ENCODE measurements around the gene NAALADL2. TPM values are rescaled to one million over a fixed set of nuclear protein-coding genes. Genes with fewer than 3 reads are reported as not detected.

NAALADL2 gene
- total RNA-seq, 1 experiment from 2014 or later, result 12.8 TPM

GRCh38 chr3:175713268-175713667 lies 854.1 kb downstream of the NAALADL2 start:
- Histone ChIP-seq H3K4me3 (no peak overlapping the region), H3F3A (ENCODE audit: insufficient read depth, low read depth) (no peaks in the 10 kb centered on the region), H3K4me2 (no peak overlapping the region), H3K27me3 (ENCODE audit: insufficient read depth, low read depth) (no peaks in the 10 kb centered on the region), H4K20me1 (ENCODE audit: insufficient read depth) (no peaks in the 10 kb centered on the region), H3K9me3 (ENCODE audit: insufficient read depth, low read depth) (no peaks in the 10 kb centered on the region), H3K79me2 (ENCODE audit: low read depth) (no peaks in the 10 kb centered on the region), H3K9me2 (ENCODE audit: insufficient read depth) (no peaks in the 10 kb centered on the region), H3K27ac (no peak overlapping the region), H3K4me1 (replicated peaks; ENCODE audit: insufficient read depth) (no peaks in the 10 kb centered on the region), H2AFZ (no peak overlapping the region), H3K36me3 (ENCODE audit: low read depth) (no peaks in the 10 kb centered on the region)
- ChIA-PET POLR2A (ENCODE audit: unreplicated experiment) (no interaction called here), CTCF (no interaction called here)
- intact Hi-C loops (cut with micrococcal nuclease; ENCODE audit: unreplicated experiment), result no loop called here
- DNase-seq, result no peak
- no peak for TF ChIP-seq CTCF (conservative IDR thresholded peaks at IDR 0.05)
- TF ChIP-seq EZH2 (IDR thresholded peaks at IDR 0.05; ENCODE audit: low read depth), result no peak
- no TSS peak for BruUV-seq (replicated peaks)

GRCh38 chr3:175716446-175716845 lies 857.3 kb downstream of the NAALADL2 start:
- no peaks in the 10 kb centered on the region for H3F3A ChIP-seq (ENCODE audit: insufficient read depth, low read depth)
- no peaks in the 10 kb centered on the region for H3K4me1 ChIP-seq (replicated peaks; ENCODE audit: insufficient read depth)
- intact Hi-C loops (cut with micrococcal nuclease; ENCODE audit: unreplicated experiment), result no loop called here
- H3K9me2 ChIP-seq (ENCODE audit: insufficient read depth), result no peaks in the 10 kb centered on the region
- no peaks in the 10 kb centered on the region for H3K9me3 ChIP-seq (ENCODE audit: insufficient read depth, low read depth)
- DNase-seq, result no peak
- no peaks in the 10 kb centered on the region for H3K79me2 ChIP-seq (ENCODE audit: low read depth)
- no peaks in the 10 kb centered on the region for H4K20me1 ChIP-seq (ENCODE audit: insufficient read depth)
- no TSS peak for BruUV-seq (replicated peaks)
- POLR2A ChIA-PET (ENCODE audit: unreplicated experiment), result no interaction called here
- no peak overlapping the region for H3K27ac ChIP-seq
- CTCF ChIA-PET, result no interaction called here
- H3K4me2 ChIP-seq, result no peak overlapping the region
- no peaks in the 10 kb centered on the region for H3K36me3 ChIP-seq (ENCODE audit: low read depth)
- H3K4me3 ChIP-seq, result no peak overlapping the region
- H2AFZ ChIP-seq, result peak overlapping the region; percentile 14; the same call in 1 of the 2 replicates
- no peak for TF ChIP-seq EZH2 (IDR thresholded peaks at IDR 0.05; ENCODE audit: low read depth)
- no peak for TF ChIP-seq CTCF (conservative IDR thresholded peaks at IDR 0.05)
- H3K27me3 ChIP-seq (ENCODE audit: insufficient read depth, low read depth), result no peaks in the 10 kb centered on the region

DNA sequence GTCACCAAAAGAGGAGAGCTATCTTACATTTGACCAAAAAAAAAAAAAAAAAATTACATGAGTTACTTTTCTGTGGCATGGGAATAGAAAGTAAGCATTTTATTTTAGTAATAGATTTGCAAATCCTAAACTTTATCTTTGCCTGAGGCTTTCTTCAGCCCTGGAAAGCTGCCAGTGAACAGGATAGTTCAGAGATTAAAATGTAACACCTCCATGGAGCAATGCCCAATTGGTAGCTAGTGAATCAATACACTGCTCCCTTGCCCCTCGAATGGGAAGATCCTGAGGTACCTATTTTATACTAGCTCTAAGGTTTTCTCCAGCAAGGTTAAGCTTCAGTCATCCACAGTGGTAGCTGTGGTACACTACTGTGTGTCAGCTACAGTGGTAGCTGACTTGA lies 867.1 kb downstream of the NAALADL2 start:
- Histone ChIP-seq H4K20me1 (ENCODE audit: insufficient read depth) (no peaks in the 10 kb centered on the region), H2AFZ (no peak overlapping the region), H3K79me2 (ENCODE audit: low read depth) (no peaks in the 10 kb centered on the region), H3K4me2 (no peak overlapping the region), H3K36me3 (ENCODE audit: low read depth) (no peaks in the 10 kb centered on the region), H3F3A (ENCODE audit: insufficient read depth, low read depth) (no peaks in the 10 kb centered on the region), H3K4me1 (replicated peaks; ENCODE audit: insufficient read depth) (no peaks in the 10 kb centered on the region), H3K9me3 (ENCODE audit: insufficient read depth, low read depth) (no peaks in the 10 kb centered on the region), H3K27ac (no peak overlapping the region), H3K9me2 (ENCODE audit: insufficient read depth) (0 out of 2 replicates have a peak, but pooled peaks cover 8% of the 10 kb centered on the region), H3K27me3 (ENCODE audit: insufficient read depth, low read depth) (no peaks in the 10 kb centered on the region), H3K4me3 (no peak overlapping the region)
- POLR2A ChIA-PET (ENCODE audit: unreplicated experiment), result no interaction called here
- no peak for TF ChIP-seq CTCF (conservative IDR thresholded peaks at IDR 0.05)
- no peak for TF ChIP-seq EZH2 (IDR thresholded peaks at IDR 0.05; ENCODE audit: low read depth)
- no TSS peak for BruUV-seq (replicated peaks)
- DNase-seq, result no peak
- intact Hi-C loops (cut with micrococcal nuclease; ENCODE audit: unreplicated experiment), result no loop called here
- CTCF ChIA-PET, result no interaction called here
